Glutamatergic neuron (in vitro differentiated cells): Measurements from ENCODE around the gene TMEM179. TPM values are rescaled to one million over a fixed set of nuclear protein-coding genes. Genes with fewer than 3 reads are reported as not detected.

Source experiments
- DNase-seq: peaks from one replicate; pipeline ENCODE4 v3.0.0; 2022
- H3K27ac Mint-ChIP-seq: one replicate; pipeline ENCODE4 v1.8.0; 2020; ENCODE audit warnings: mild to moderate bottlenecking, mixed read lengths, inconsistent platforms; ENCODE audit not compliant: unreplicated experiment
- H3K27me3 Mint-ChIP-seq: one replicate; pipeline ENCODE4 v1.8.0; 2020; ENCODE audit warnings: mild to moderate bottlenecking, moderate library complexity, mixed read lengths, inconsistent platforms; ENCODE audit not compliant: unreplicated experiment
- H3K36me3 Mint-ChIP-seq: one replicate; pipeline ENCODE4 v1.8.0; 2020; ENCODE audit warnings: mild to moderate bottlenecking, mixed read lengths, inconsistent platforms; ENCODE audit not compliant: unreplicated experiment
- H3K4me1 Mint-ChIP-seq: one replicate; pipeline ENCODE4 v1.8.0; 2020; ENCODE audit warnings: mild to moderate bottlenecking, low read depth, mixed read lengths, inconsistent platforms; ENCODE audit not compliant: unreplicated experiment
- H3K4me3 Mint-ChIP-seq: one replicate; pipeline ENCODE4 v1.8.0; 2020; ENCODE audit warnings: mild to moderate bottlenecking, mixed read lengths, inconsistent platforms; ENCODE audit not compliant: unreplicated experiment
- H3K9me3 Mint-ChIP-seq: one replicate; pipeline ENCODE4 v1.8.0; 2020; ENCODE audit warnings: mild to moderate bottlenecking, moderate library complexity, mixed read lengths, inconsistent platforms; ENCODE audit not compliant: unreplicated experiment
- CTCF ChIP-seq: fragments of 200-600 bp; sonication (generic); IDR thresholded peaks from one replicate; pipeline ENCODE4 v1.5.0; 2021; ENCODE audit not compliant: partially characterized antibody, unreplicated experiment
- total RNA-seq: library from RNA; stranded (reverse); fragmentation: NEBNext Ultra II Directional; extraction: Animal tissue kit (Norgen Biotek cat#: 25700); gene quantifications from one replicate; pipeline ENCODE4 v1.2.1, GENCODE V29; 2021; ENCODE audit not compliant: unreplicated experiment

TMEM179 gene
- total RNA-seq, 1 donor from 2014 or later: 28.8 TPM

- Mint-ChIP-seq H3K9me3 (peaks cover 11% of the 10 kb centered on the region), H3K27ac (no peak overlapping the region), H3K27me3 (peaks cover 7% of the 10 kb centered on the region), H3K4me1 (no peaks in the 10 kb centered on the region), H3K36me3 (no peaks in the 10 kb centered on the region), H3K4me3 (no peak overlapping the region)
- no peak for TF ChIP-seq CTCF
- DNase-seq: peak; percentile 12
These were observed 48.1 kb downstream of the TMEM179 start for GRCh38 chr14:104556256-104557021.

- Mint-ChIP-seq H3K27me3 (peaks cover 10% of the 10 kb centered on the region), H3K36me3 (no peaks in the 10 kb centered on the region), H3K27ac (no peak overlapping the region), H3K4me1 (no peaks in the 10 kb centered on the region), H3K9me3 (peaks cover 9% of the 10 kb centered on the region), H3K4me3 (no peak overlapping the region)
- DNase-seq: peak; percentile 5
- no peak for TF ChIP-seq CTCF
These were observed 48.9 kb downstream of the TMEM179 start for GRCh38 chr14:104555430-104556255.

- peak; percentile 15 for DNase-seq
- Mint-ChIP-seq H3K4me3 (no peak overlapping the region), H3K27me3 (peaks cover 7% of the 10 kb centered on the region), H3K36me3 (no peaks in the 10 kb centered on the region), H3K4me1 (no peaks in the 10 kb centered on the region), H3K9me3 (peaks cover 6% of the 10 kb centered on the region), H3K27ac (no peak overlapping the region)
- no peak for TF ChIP-seq CTCF
These were observed 49.8 kb downstream of the TMEM179 start for GRCh38 chr14:104554608-104555429.

- Mint-ChIP-seq H3K9me3 (peaks cover 6% of the 10 kb centered on the region), H3K4me3 (no peak overlapping the region), H3K27ac (no peak overlapping the region), H3K4me1 (no peaks in the 10 kb centered on the region), H3K27me3 (peaks cover 7% of the 10 kb centered on the region), H3K36me3 (no peaks in the 10 kb centered on the region)
- peak; percentile 16 for DNase-seq
- no peak for TF ChIP-seq CTCF
These were observed 50.4 kb downstream of the TMEM179 start for GRCh38 chr14:104554088-104554607.
